IMR-90 (cell line): ENCODE measurements around the gene AJAP1. TPM values are rescaled to one million over a fixed set of nuclear protein-coding genes. Genes with fewer than 3 reads are reported as not detected.

Experiments
- ATAC-seq: fragments of 200-7000 bp; cut with Tn5 transposase; 2 replicates; pipeline ENCODE4 v1.9.1; 2020; ENCODE audit warnings: low read depth, mild to moderate bottlenecking, moderate library complexity
- BruUV-seq: library from RNA; stranded (reverse); fragments of 400-500 nt; replicated peaks from 2 replicates; lab custom pipeline; 2021; lab: Mats Ljungman, UMichigan
- CTCF ChIA-PET: fragments of 300-600 bp; formaldehyde crosslinking; extraction: SDS; loops from one replicate; lab custom pipeline; 2021; ENCODE audit warnings: antibody characterized with exemption; lab: Yijun Ruan, JAX
- POLR2A ChIA-PET: fragments of 300-600 bp; sonication (Branson Sonifier 250); formaldehyde crosslinking; loops from one replicate; lab custom pipeline; 2022; ENCODE audit warnings: antibody characterized with exemption; ENCODE audit not compliant: unreplicated experiment; lab: Charles Lee
- DNase-seq: peaks from one replicate; pipeline ENCODE4 v3.0.0; 2013
- H2AFZ ChIP-seq: replicated peaks from 2 replicates; pipeline ENCODE3; 2013; ENCODE audit warnings: low read length, mild to moderate bottlenecking; ENCODE audit not compliant: poor library complexity
- H2AK5ac ChIP-seq: 2 replicates; pipeline ENCODE4 v1.6.1; 2013; ENCODE audit warnings: low read depth, low read length, inconsistent platforms
- H2AK9ac ChIP-seq: replicated peaks from 2 replicates; pipeline ENCODE3; 2013; ENCODE audit warnings: mild to moderate bottlenecking, low read depth, low read length, moderate library complexity; ENCODE audit not compliant: poor library complexity
- H2BK120ac ChIP-seq: 2 replicates; pipeline ENCODE4 v1.6.1; 2013; ENCODE audit warnings: low read depth, low read length, inconsistent platforms
- H2BK15ac ChIP-seq: 3 replicates; pipeline ENCODE4 v1.6.1; 2013; ENCODE audit warnings: low read depth, low read length, inconsistent platforms
- H2BK20ac ChIP-seq: 2 replicates; pipeline ENCODE4 v1.6.1; 2013; ENCODE audit warnings: low read depth, mild to moderate bottlenecking, inconsistent platforms, low read length, moderate library complexity
- H2BK5ac ChIP-seq: 2 replicates; pipeline ENCODE4 v1.6.1; 2013; ENCODE audit warnings: mild to moderate bottlenecking, low read depth, low read length, inconsistent platforms; ENCODE audit not compliant: poor library complexity, severe bottlenecking
- H3K14ac ChIP-seq: replicated peaks from 2 replicates; pipeline ENCODE4 v1.6.1; 2013; ENCODE audit warnings: low read depth, low read length, inconsistent platforms
- H3K18ac ChIP-seq: 2 replicates; pipeline ENCODE4 v1.6.1; 2013; ENCODE audit warnings: low read depth, low read length, control low read depth
- H3K23ac ChIP-seq: 2 replicates; pipeline ENCODE4 v1.6.1; 2013; ENCODE audit warnings: low read depth, low read length, inconsistent platforms
- H3K27ac ChIP-seq: 2 replicates; pipeline ENCODE4 v1.5.1; 2013; ENCODE audit warnings: mild to moderate bottlenecking, control low read depth, low read length; ENCODE audit not compliant: insufficient read depth
- H3K27me3 ChIP-seq: 2 replicates; pipeline ENCODE4 v1.6.1; 2013; ENCODE audit warnings: low read length; ENCODE audit not compliant: control insufficient read depth, insufficient read depth
- H3K36me3 ChIP-seq: 2 replicates; pipeline ENCODE4 v1.6.1; 2013; ENCODE audit warnings: low read length, mixed read lengths; ENCODE audit not compliant: control insufficient read depth, insufficient read depth
- H3K4ac ChIP-seq: 2 replicates; pipeline ENCODE4 v1.6.1; 2013; ENCODE audit warnings: low read depth, low read length, inconsistent platforms
- H3K4me1 ChIP-seq: 2 replicates; pipeline ENCODE4 v1.6.1; 2013; ENCODE audit warnings: low read length, mixed read lengths; ENCODE audit not compliant: control insufficient read depth, insufficient read depth
- H3K4me2 ChIP-seq: 2 replicates; pipeline ENCODE4 v1.6.1; 2013; ENCODE audit warnings: low read depth, mild to moderate bottlenecking, control low read depth, low read length, moderate library complexity
- H3K4me3 ChIP-seq: 2 replicates; pipeline ENCODE4 v1.5.1; 2013; ENCODE audit warnings: low read depth, mild to moderate bottlenecking, control low read depth, low read length, moderate library complexity; ENCODE audit not compliant: insufficient read depth
- H3K56ac ChIP-seq: 2 replicates; pipeline ENCODE4 v1.6.1; 2013; ENCODE audit warnings: low read length, inconsistent platforms; ENCODE audit not compliant: insufficient read depth; ENCODE audit errors: extremely low read depth
- H3K79me1 ChIP-seq, 2 experiments: 2 replicates each; pipeline ENCODE4 v1.6.1; 2013; ENCODE audit warnings: low read length in 2 of 2, inconsistent platforms in 1 of 2, low read depth in 1 of 2
- H3K9ac ChIP-seq: 2 replicates; pipeline ENCODE4 v1.6.1; 2013; ENCODE audit warnings: low read depth, low read length, control low read depth
- H3K9me1 ChIP-seq: 2 replicates; pipeline ENCODE4 v1.6.1; 2013; ENCODE audit warnings: low read length, inconsistent platforms; ENCODE audit not compliant: insufficient read depth
- H3K9me3 ChIP-seq: 2 replicates; pipeline ENCODE4 v1.6.1; 2013; ENCODE audit warnings: low read length; ENCODE audit not compliant: control insufficient read depth, insufficient read depth
- H4K20me1 ChIP-seq: 2 replicates; pipeline ENCODE4 v1.6.1; 2013; ENCODE audit warnings: low read length, inconsistent platforms; ENCODE audit not compliant: insufficient read depth
- H4K5ac ChIP-seq: 2 replicates; pipeline ENCODE4 v1.6.1; 2013; ENCODE audit warnings: mild to moderate bottlenecking, low read depth, low read length, control low read depth
- H4K8ac ChIP-seq, 2 experiments: 2 replicates each; pipeline ENCODE4 v1.6.1; 2013; ENCODE audit warnings: low read depth in 2 of 2, low read length in 2 of 2, control low read depth in 1 of 2, inconsistent platforms in 1 of 2
- H4K91ac ChIP-seq: 2 replicates; pipeline ENCODE4 v1.6.1; 2013; ENCODE audit warnings: low read depth, low read length, inconsistent platforms; ENCODE audit not compliant: insufficient read depth
- BHLHE40 ChIP-seq: fragments of 150-350 bp; IDR thresholded peaks from 2 replicates; pipeline ENCODE4 v1.6.1; 2016; ENCODE audit warnings: mild to moderate bottlenecking, low read depth, low read length
- CEBPB ChIP-seq: IDR thresholded peaks from 2 replicates; pipeline ENCODE4 v1.6.1; 2012; ENCODE audit warnings: low read depth, low read length, improper control_type of control experiment
- CHD1 ChIP-seq: IDR thresholded peaks from 2 replicates; pipeline ENCODE4 v1.6.1; 2012; ENCODE audit warnings: low read depth, low read length, improper control_type of control experiment
- CTCF ChIP-seq: conservative IDR thresholded peaks from 2 replicates; pipeline ENCODE4 v1.5.1; 2012; ENCODE audit warnings: mild to moderate bottlenecking, low read depth, low read length, improper control_type of control experiment
- FOS ChIP-seq: fragments of 150-350 bp; IDR thresholded peaks from 2 replicates; pipeline ENCODE4 v1.6.1; 2016; ENCODE audit warnings: low read depth, low read length
- MAFK ChIP-seq: IDR thresholded peaks from 2 replicates; pipeline ENCODE4 v1.6.1; 2012; ENCODE audit warnings: low read depth, low read length, improper control_type of control experiment
- MAZ ChIP-seq: IDR thresholded peaks from 2 replicates; pipeline ENCODE4 v1.6.1; 2012; ENCODE audit warnings: low read depth, mild to moderate bottlenecking, low read length, improper control_type of control experiment, moderate library complexity, borderline replicate concordance
- MXI1 ChIP-seq: IDR thresholded peaks from 2 replicates; pipeline ENCODE4 v1.6.1; 2012; ENCODE audit warnings: low read depth, mild to moderate bottlenecking, low read length, moderate library complexity, borderline replicate concordance
- NFE2L2 ChIP-seq: fragments of 150-350 bp; IDR thresholded peaks from 2 replicates; pipeline ENCODE4 v1.6.1; 2016; ENCODE audit warnings: low read depth, mild to moderate bottlenecking, low read length
- POLR2A ChIP-seq: IDR thresholded peaks from 2 replicates; pipeline ENCODE4 v1.6.1; 2012; ENCODE audit warnings: mild to moderate bottlenecking, low read depth, low read length
- RAD21 ChIP-seq: IDR thresholded peaks from 2 replicates; pipeline ENCODE4 v1.6.1; 2012; ENCODE audit warnings: low read length, improper control_type of control experiment
- RCOR1 ChIP-seq: IDR thresholded peaks from 2 replicates; pipeline ENCODE4 v1.6.1; 2012; ENCODE audit warnings: mild to moderate bottlenecking, low read length, improper control_type of control experiment; ENCODE audit not compliant: insufficient replicate concordance
- RFX5 ChIP-seq: IDR thresholded peaks from 2 replicates; pipeline ENCODE4 v1.8.0; 2012; ENCODE audit warnings: low read depth, mild to moderate bottlenecking, low read length, moderate library complexity
- SMC3 ChIP-seq: fragments of 150-350 bp; IDR thresholded peaks from 2 replicates; pipeline ENCODE4 v1.6.1; 2016; ENCODE audit warnings: low read depth, mild to moderate bottlenecking, antibody characterized with exemption, low read length, moderate library complexity
- WGBS, 2 experiments: methylation state at CpG; one replicate each; pipeline versions ENCODE4 v1.1.5 to v1.1.7; 2013; ENCODE audit warnings: missing lambda C conversion rate in 2 of 2; ENCODE audit not compliant: insufficient read length in 1 of 2; ENCODE audit errors: extremely low coverage in 2 of 2; 5-methylcytosine and 5-hydroxymethylcytosine counted together
- dilution Hi-C: fragments of 300-500 bp; cut with HindIII; formaldehyde crosslinking; loops from one replicate; pipeline ENCODE4 v1.14.3; 2018; ENCODE audit warnings: low sequenced_read_pairs; ENCODE audit not compliant: unreplicated experiment
- in situ Hi-C: fragments of 300-500 bp; cut with MboI; formaldehyde crosslinking; loops from 3 replicates; pipeline ENCODE4 v1.14.3; 2019; ENCODE audit warnings: low sequenced_read_pairs, inconsistent platforms, mixed read lengths
- intact Hi-C: fragments of 100-400 bp; cut with micrococcal nuclease; formaldehyde crosslinking; loops from 2 replicates; pipeline ENCODE4 v1.10.0; 2022
- polyA plus RNA-seq, 3 experiments: library from polyadenylated mRNA; depleted of rRNA; stranded (reverse); fragments of >200 nt; gene quantifications; 2 replicates each; pipeline ENCODE4 v1.2.3, GENCODE V29; 2012; ENCODE audit warnings: low replicate concordance in 1 of 3
- total RNA-seq: library from RNA; depleted of rRNA; stranded (reverse); fragments of >200 nt; gene quantifications from 2 replicates; pipeline ENCODE4 v1.2.3, GENCODE V29; 2012
- TF ChIP-seq, protein P1 (sequence below): fragments of 150-350 bp; IDR thresholded peaks from 2 replicates; pipeline ENCODE4 v1.6.1; 2017; ENCODE audit warnings: mild to moderate bottlenecking, antibody characterized with exemption, low read length, low read depth
- TF ChIP-seq, protein P2 (sequence below): fragments of 150-350 bp; IDR thresholded peaks from 2 replicates; pipeline ENCODE4 v1.6.1; 2016; ENCODE audit warnings: low read depth, mild to moderate bottlenecking, low read length, moderate library complexity, borderline replicate concordance

Gene AJAP1
- total and polyA plus RNA-seq, 2 of the 4 experiments (the other 2 are of a cell fraction): under 0.01 to 0.02 TPM

- TF ChIP-seq, protein P1, sequence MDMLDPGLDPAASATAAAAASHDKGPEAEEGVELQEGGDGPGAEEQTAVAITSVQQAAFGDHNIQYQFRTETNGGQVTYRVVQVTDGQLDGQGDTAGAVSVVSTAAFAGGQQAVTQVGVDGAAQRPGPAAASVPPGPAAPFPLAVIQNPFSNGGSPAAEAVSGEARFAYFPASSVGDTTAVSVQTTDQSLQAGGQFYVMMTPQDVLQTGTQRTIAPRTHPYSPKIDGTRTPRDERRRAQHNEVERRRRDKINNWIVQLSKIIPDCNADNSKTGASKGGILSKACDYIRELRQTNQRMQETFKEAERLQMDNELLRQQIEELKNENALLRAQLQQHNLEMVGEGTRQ: no peak
- no peak for TF ChIP-seq NFE2L2
- TF ChIP-seq MAZ: no peak
- TF ChIP-seq RAD21: no peak
- no peak for TF ChIP-seq RCOR1
- no peak for TF ChIP-seq RFX5
- no peak for TF ChIP-seq CHD1
- TF ChIP-seq MXI1: no peak
- no peak for TF ChIP-seq CEBPB
- no peak for TF ChIP-seq FOS
- no peak for TF ChIP-seq SMC3
- no peak for TF ChIP-seq BHLHE40
- TF ChIP-seq, protein P2, sequence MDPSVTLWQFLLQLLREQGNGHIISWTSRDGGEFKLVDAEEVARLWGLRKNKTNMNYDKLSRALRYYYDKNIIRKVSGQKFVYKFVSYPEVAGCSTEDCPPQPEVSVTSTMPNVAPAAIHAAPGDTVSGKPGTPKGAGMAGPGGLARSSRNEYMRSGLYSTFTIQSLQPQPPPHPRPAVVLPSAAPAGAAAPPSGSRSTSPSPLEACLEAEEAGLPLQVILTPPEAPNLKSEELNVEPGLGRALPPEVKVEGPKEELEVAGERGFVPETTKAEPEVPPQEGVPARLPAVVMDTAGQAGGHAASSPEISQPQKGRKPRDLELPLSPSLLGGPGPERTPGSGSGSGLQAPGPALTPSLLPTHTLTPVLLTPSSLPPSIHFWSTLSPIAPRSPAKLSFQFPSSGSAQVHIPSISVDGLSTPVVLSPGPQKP: no peak
- TF ChIP-seq MAFK: no peak
- TF ChIP-seq CTCF: no peak
- no peak for TF ChIP-seq POLR2A
- CTCF ChIA-PET: no interaction called here
- no peak overlapping the region for H2BK120ac ChIP-seq
- H3K4me2 ChIP-seq: no peak overlapping the region
- H3K9me3 ChIP-seq: peaks cover 72% of the 10 kb centered on the region
- H3K56ac ChIP-seq: no peak overlapping the region
- no TSS peak for BruUV-seq
- no peak overlapping the region for H4K5ac ChIP-seq
- no peak overlapping the region for H2AK5ac ChIP-seq
- H3K36me3 ChIP-seq: no peaks in the 10 kb centered on the region
- H3K4ac ChIP-seq: no peak overlapping the region
- H4K91ac ChIP-seq: no peak overlapping the region
- DNase-seq (no peak), ATAC-seq (no peak)
- no peak overlapping the region for H3K23ac ChIP-seq
- no peak overlapping the region for H3K18ac ChIP-seq
- no peak overlapping the region for H2BK5ac ChIP-seq
- no peaks in the 10 kb centered on the region for H3K27me3 ChIP-seq
- no peak overlapping the region for H3K27ac ChIP-seq
- H2BK20ac ChIP-seq: no peak overlapping the region
- intact Hi-C loops: no loop called here
- no peak overlapping the region for H3K4me3 ChIP-seq
- H2AK9ac ChIP-seq: no peak overlapping the region
- no peaks in the 10 kb centered on the region for H3K4me1 ChIP-seq
- no peaks in the 10 kb centered on the region for H4K20me1 ChIP-seq
- H3K14ac ChIP-seq: no peak overlapping the region
- H3K79me1 ChIP-seq: no peaks in the 10 kb centered on the region
- no peaks in the 10 kb centered on the region for H3K9me1 ChIP-seq
- in situ Hi-C loops: no loop called here
- no peak overlapping the region for H2AFZ ChIP-seq
- dilution Hi-C loops: no loop called here
- WGBS, 2 experiments: 63% methylated on average over 8 of the region's 26 CpGs; no CpG with 5 or more reads in 1 of the 2 experiments
- H2BK15ac ChIP-seq: no peak overlapping the region
- POLR2A ChIA-PET: no interaction called here
- H3K9ac ChIP-seq: no peak overlapping the region
- no peak overlapping the region for H4K8ac ChIP-seq
Observed at GRCh38 chr1:4726620-4727341, 72.4 kb downstream of the AJAP1 start.
